ENCODE results near the gene ZRSR2. TPM values are rescaled to one million over a fixed set of nuclear protein-coding genes. Genes with fewer than 3 reads are reported as not detected.

Gene ZRSR2
- total and polyA plus RNA-seq, 2 of the 8 experiments (the other 6 are each of a cell fraction or from before 2014, with no cell fraction given), result 3.9 to 6.9 TPM

GRCh38 chrX:15769300-15769954, 20.9 kb upstream of the ZRSR2 start:
- TF ChIP-seq NRF1 (IDR thresholded peaks at IDR 0.05; ENCODE audit: low read depth, low read length), result no peak
- no peak for TF ChIP-seq CBX5 (IDR thresholded peaks at IDR 0.05; ENCODE audit: low read depth, low read length)
- no peak for TF ChIP-seq KDM4A (IDR thresholded peaks at IDR 0.05; ENCODE audit: low read depth, low read length, severe bottlenecking)
- TF ChIP-seq GABPA (IDR thresholded peaks at IDR 0.05; ENCODE audit: borderline replicate concordance, insufficient read depth, low read length), result no peak
- no peak for TF ChIP-seq TEAD4 (IDR thresholded peaks at IDR 0.05; ENCODE audit: low read depth, low read length)
- no peak for TF ChIP-seq KDM5A (IDR thresholded peaks at IDR 0.05; ENCODE audit: low read length)
- no peak for TF ChIP-seq ATF2 (IDR thresholded peaks at IDR 0.05; ENCODE audit: low read length)
- no peak for TF ChIP-seq SIX5 (IDR thresholded peaks at IDR 0.05; ENCODE audit: low read depth, low read length)
- no peak for TF ChIP-seq E2F6 (IDR thresholded peaks at IDR 0.05)
- no peak for TF ChIP-seq CEBPB (IDR thresholded peaks at IDR 0.05; ENCODE audit: low read depth, low read length)
- no peak for TF ChIP-seq RFX5 (IDR thresholded peaks at IDR 0.05; ENCODE audit: borderline replicate concordance, low read depth, low read length)
- no peaks in the 10 kb centered on the region for H4K20me1 ChIP-seq (replicated peaks in 1 of 2; ENCODE audit: control insufficient read depth in 1 of 2, insufficient read depth in 2 of 2, low read length in 2 of 2)
- H2BK120ac ChIP-seq (replicated peaks; ENCODE audit: low read depth, low read length), result no peak overlapping the region
- H3K56ac ChIP-seq (replicated peaks; ENCODE audit: insufficient read length, low read depth, low read length), result no peak overlapping the region
- peak overlapping the region; percentile 43 for H4K5ac ChIP-seq (ENCODE audit: insufficient read length, low read depth, low read length)
- H2BK15ac ChIP-seq (ENCODE audit: low read length), result no peak overlapping the region
- H3K36me3 ChIP-seq (ENCODE audit: control insufficient read depth in 2 of 4, insufficient read depth in 4 of 4, low read length in 3 of 4), result no peaks in the 10 kb centered on the region
- no peak overlapping the region for H3K9ac ChIP-seq (replicated peaks in 1 of 4; ENCODE audit: extremely low read depth in 1 of 4, low read depth in 3 of 4, low read length in 3 of 4)
- peak overlapping the region; percentile 27 for H4K91ac ChIP-seq (replicated peaks; ENCODE audit: insufficient read length, low read length)
- no peaks in the 10 kb centered on the region for H3K27me3 ChIP-seq (replicated peaks in 1 of 4; ENCODE audit: control insufficient read depth in 3 of 4, extremely low read depth in 1 of 4, insufficient read depth in 3 of 4, low read length in 3 of 4)
- POLR2A ChIA-PET (ENCODE audit: partially characterized antibody), result no interaction called here
- no peak overlapping the region; the same call in 1 of the 2 replicates for H3K27ac ChIP-seq (ENCODE audit: low read depth, low read length)
- no peaks in the 10 kb centered on the region for H3K9me3 ChIP-seq (ENCODE audit: insufficient read depth in 2 of 2, low read depth in 1 of 2, low read length in 1 of 2)
- H3K79me2 ChIP-seq (ENCODE audit: control insufficient read depth in 1 of 2, insufficient read depth in 2 of 2, low read length in 2 of 2), result no peaks in the 10 kb centered on the region
- H3K18ac ChIP-seq (ENCODE audit: extremely low read depth, low read length), result no peak overlapping the region
- H4K8ac ChIP-seq (ENCODE audit: extremely low read depth, insufficient read depth, low read length), result no peak overlapping the region
- H2BK5ac ChIP-seq (ENCODE audit: low read depth, low read length), result no peak overlapping the region
- H3K4me3 ChIP-seq (ENCODE audit: extremely low read depth in 1 of 4, insufficient read depth in 2 of 4, low read depth in 3 of 4, low read length in 4 of 4), result 0 out of 8 replicates have a peak overlapping the region, but pooled peaks of 1 of the 4 experiments have one; percentile 9
- CTCF ChIA-PET (ENCODE audit: partially characterized antibody), result no interaction called here
- no peak overlapping the region for H3K14ac ChIP-seq (ENCODE audit: insufficient read length)
- FAIRE-seq (peak; percentile 82), DNase-seq (ENCODE audit: low read depth in 1 of 2, low spot score in 2 of 2) (no peak)
- no peak overlapping the region for H2BK20ac ChIP-seq (ENCODE audit: low read length)
- H2AFZ ChIP-seq (ENCODE audit: low read length), result no peak overlapping the region
- no peaks in the 10 kb centered on the region for H3K4me1 ChIP-seq (replicated peaks in 1 of 4; ENCODE audit: control insufficient read depth in 3 of 4, insufficient read depth in 4 of 4, low read length in 3 of 4)
- WGBS, 2 experiments (ENCODE audit: extremely low coverage in 1 of 2, insufficient coverage in 1 of 2, insufficient read length in 1 of 2, insufficient replicate concordance in 2 of 2, low coverage in 1 of 2, low lambda C conversion rate in 2 of 2, missing lambda C conversion rate in 1 of 2), result 20% methylated on average over 4 of the region's 4 CpGs; no CpG with 5 or more reads in 1 of the 2 experiments
- no peaks in the 10 kb centered on the region for H3K23me2 ChIP-seq (ENCODE audit: low read depth, low read length)
- no peak overlapping the region for H3K23ac ChIP-seq (ENCODE audit: insufficient read length)
- no peak overlapping the region for H3K4ac ChIP-seq (replicated peaks; ENCODE audit: insufficient read length, low read depth, low read length)
- H3K4me2 ChIP-seq (ENCODE audit: insufficient read depth in 1 of 2, low read depth in 2 of 2, low read length in 2 of 2), result peak overlapping the region in 1 of 2 experiments; percentile 42; a peak in 2 of 4 replicates
- no peak overlapping the region for H2BK12ac ChIP-seq (ENCODE audit: low read depth, low read length)
- H3K79me1 ChIP-seq (ENCODE audit: low read depth, low read length), result no peaks in the 10 kb centered on the region
- H2AK5ac ChIP-seq (ENCODE audit: low read depth, low read length), result no peak overlapping the region

Data from H1 (cell line).